WERI-Rb-1 (cell line): ENCODE measurements around the gene MAVS.

Experiments used
- DNase-seq: peaks from one replicate; pipeline ENCODE4 v3.0.0-alpha.2; 2020
- H3K27ac ChIP-seq: fragments of 250-450 bp; sonication (Bioruptor Pico); 2 replicates; pipeline ENCODE4 v1.5.1; 2020; ENCODE audit warnings: mild to moderate bottlenecking, moderate library complexity
- H3K27me3 ChIP-seq: fragments of 250-450 bp; sonication (Bioruptor Pico); 2 replicates; pipeline ENCODE4 v1.5.1; 2021; ENCODE audit warnings: mild to moderate bottlenecking, low read depth, moderate library complexity; ENCODE audit not compliant: insufficient read depth, severe bottlenecking
- H3K36me3 ChIP-seq: fragments of 250-450 bp; sonication (Bioruptor Pico); 2 replicates; pipeline ENCODE4 v1.5.1; 2020; ENCODE audit warnings: mild to moderate bottlenecking, moderate library complexity
- H3K4me3 ChIP-seq: 2 replicates; pipeline ENCODE4 v1.5.1; 2011; ENCODE audit warnings: low read depth, mild to moderate bottlenecking, control low read depth, low read length
- H3K9me3 ChIP-seq: fragments of 250-450 bp; sonication (Bioruptor Pico); 2 replicates; pipeline ENCODE4 v1.5.1; 2021; ENCODE audit warnings: mild to moderate bottlenecking, moderate library complexity; ENCODE audit not compliant: severe bottlenecking
- TF ChIP-seq, protein P1 (sequence below): IDR thresholded peaks from 2 replicates; pipeline ENCODE4 v1.5.1; 2011; ENCODE audit warnings: low read depth, mild to moderate bottlenecking, control low read depth, inconsistent platforms, low read length

Gene MAVS

DNA sequence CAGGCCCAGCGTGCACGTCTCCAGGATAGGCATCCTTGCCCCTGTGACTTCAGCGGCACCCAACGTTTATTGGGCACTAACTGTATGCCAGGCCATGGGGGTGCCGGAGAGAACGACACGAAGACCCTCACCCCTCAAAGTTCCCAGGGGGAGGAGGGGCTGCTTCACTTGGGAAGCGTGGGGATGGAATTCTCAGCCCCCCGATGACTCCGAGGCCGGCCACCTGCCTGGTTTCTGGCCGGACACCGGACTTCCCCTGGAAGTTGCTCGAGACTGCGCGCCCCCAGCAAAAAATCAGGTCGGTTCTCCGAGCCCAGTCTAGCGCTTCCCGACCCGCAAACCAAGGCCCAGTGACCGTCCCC is 275 bp upstream of the MAVS start:
- H3K27ac ChIP-seq: peak overlapping the region; percentile 72
- TF ChIP-seq, protein P1, sequence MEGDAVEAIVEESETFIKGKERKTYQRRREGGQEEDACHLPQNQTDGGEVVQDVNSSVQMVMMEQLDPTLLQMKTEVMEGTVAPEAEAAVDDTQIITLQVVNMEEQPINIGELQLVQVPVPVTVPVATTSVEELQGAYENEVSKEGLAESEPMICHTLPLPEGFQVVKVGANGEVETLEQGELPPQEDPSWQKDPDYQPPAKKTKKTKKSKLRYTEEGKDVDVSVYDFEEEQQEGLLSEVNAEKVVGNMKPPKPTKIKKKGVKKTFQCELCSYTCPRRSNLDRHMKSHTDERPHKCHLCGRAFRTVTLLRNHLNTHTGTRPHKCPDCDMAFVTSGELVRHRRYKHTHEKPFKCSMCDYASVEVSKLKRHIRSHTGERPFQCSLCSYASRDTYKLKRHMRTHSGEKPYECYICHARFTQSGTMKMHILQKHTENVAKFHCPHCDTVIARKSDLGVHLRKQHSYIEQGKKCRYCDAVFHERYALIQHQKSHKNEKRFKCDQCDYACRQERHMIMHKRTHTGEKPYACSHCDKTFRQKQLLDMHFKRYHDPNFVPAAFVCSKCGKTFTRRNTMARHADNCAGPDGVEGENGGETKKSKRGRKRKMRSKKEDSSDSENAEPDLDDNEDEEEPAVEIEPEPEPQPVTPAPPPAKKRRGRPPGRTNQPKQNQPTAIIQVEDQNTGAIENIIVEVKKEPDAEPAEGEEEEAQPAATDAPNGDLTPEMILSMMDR: no peak
- DNase-seq: no peak
- H3K27me3 ChIP-seq: no peaks in the 10 kb centered on the region
- H3K4me3 ChIP-seq: peak overlapping the region; percentile 94
- H3K36me3 ChIP-seq: no peaks in the 10 kb centered on the region
- no peaks in the 10 kb centered on the region for H3K9me3 ChIP-seq

DNA sequence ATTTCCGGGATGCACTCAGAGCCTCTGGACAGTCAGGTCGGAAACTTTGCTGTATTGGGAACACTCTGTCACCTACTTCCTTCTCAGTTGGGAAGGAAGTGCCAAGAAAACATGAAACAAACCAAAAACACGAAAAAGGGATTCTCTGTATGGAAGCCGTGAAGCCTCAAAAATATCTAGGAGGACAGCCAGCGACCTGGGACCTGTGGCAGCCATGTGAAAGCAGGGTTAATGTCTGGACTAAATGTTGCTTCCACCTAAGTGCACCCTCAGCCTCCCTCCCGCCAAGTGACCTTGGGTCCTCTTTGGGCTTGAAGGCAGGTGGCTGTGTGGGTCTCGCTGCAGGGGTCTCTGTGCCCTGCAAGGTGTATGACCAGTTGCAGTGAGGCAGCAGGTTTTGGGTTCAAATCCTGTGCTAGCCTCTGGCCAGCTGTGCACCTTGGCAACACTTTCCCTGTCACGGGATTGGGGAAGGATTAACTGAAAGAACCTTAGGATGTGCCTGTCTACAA is 851 bp downstream of the MAVS start:
- Histone ChIP-seq H3K4me3 (peak overlapping the region; percentile 94), H3K36me3 (no peaks in the 10 kb centered on the region), H3K9me3 (no peaks in the 10 kb centered on the region), H3K27ac (peak overlapping the region; percentile 72), H3K27me3 (no peaks in the 10 kb centered on the region)
- no peak for DNase-seq
- TF ChIP-seq, protein P1: no peak

DNA sequence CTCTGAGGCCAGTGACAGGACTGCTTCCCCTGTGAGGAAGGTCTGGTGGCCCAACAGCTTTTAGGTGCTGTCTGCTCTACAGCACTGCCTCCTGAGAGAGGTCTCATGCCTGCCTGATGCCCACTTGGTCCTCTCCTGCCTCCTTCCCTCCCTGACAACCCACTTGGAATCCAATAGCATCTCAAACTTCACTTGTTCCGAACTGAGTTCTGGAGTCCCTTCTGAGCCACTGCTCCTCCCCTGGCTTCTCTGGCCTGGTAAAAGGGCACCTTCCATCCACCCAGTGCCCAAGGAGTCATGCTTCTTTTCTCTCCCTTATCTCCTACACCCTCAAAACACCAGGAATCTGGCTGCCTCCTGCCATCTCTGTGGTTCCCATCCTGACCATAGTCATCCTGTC is 1.9 kb downstream of the MAVS start:
- no peaks in the 10 kb centered on the region for H3K9me3 ChIP-seq
- DNase-seq: no peak
- no peaks in the 10 kb centered on the region for H3K27me3 ChIP-seq
- no peaks in the 10 kb centered on the region for H3K36me3 ChIP-seq
- TF ChIP-seq, protein P1: no peak
- no peak overlapping the region for H3K27ac ChIP-seq
- no peak overlapping the region for H3K4me3 ChIP-seq

DNA sequence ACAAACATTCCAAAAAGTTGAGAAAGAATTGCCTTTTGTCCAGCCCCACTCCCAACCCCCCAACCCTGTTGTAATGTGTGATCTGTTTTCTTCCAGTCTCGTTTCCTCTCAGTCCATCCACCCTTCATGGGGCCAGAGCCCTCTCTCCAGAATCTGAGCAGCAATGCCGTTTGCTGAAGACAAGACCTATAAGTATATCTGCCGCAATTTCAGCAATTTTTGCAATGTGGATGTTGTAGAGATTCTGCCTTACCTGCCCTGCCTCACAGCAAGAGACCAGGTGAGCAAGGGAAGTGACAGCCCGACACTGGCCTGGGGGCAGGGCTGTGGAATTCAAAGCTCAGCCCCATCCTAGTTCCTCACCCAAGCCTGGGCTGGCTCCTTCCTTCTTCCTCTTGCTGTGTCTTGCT is 7.8 kb downstream of the MAVS start:
- Histone ChIP-seq H3K36me3 (peaks cover 29% of the 10 kb centered on the region), H3K9me3 (no peaks in the 10 kb centered on the region), H3K27ac (no peak overlapping the region), H3K27me3 (no peaks in the 10 kb centered on the region), H3K4me3 (no peak overlapping the region)
- TF ChIP-seq, protein P1: no peak
- DNase-seq: no peak

DNA sequence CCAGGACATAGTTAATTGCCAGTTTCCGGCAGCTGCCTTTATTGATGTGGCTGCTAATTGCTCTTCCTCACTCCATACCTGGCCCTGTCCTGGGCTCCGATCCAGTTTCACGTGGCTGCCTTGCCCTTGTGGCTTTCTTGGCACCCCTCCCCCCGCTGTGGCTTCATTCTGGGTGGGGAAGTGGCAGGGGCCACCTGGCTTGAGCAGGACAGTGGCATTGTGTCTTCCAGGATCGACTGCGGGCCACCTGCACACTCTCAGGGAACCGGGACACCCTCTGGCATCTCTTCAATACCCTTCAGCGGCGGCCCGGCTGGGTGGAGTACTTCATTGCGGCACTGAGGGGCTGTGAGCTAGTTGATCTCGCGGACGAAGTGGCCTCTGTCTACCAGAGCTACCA is 10.8 kb downstream of the MAVS start:
- TF ChIP-seq, protein P1: no peak
- no peak overlapping the region for H3K27ac ChIP-seq
- H3K9me3 ChIP-seq: no peaks in the 10 kb centered on the region
- no peak overlapping the region for H3K4me3 ChIP-seq
- peaks cover 46% of the 10 kb centered on the region for H3K36me3 ChIP-seq
- no peaks in the 10 kb centered on the region for H3K27me3 ChIP-seq
- no peak for DNase-seq

DNA sequence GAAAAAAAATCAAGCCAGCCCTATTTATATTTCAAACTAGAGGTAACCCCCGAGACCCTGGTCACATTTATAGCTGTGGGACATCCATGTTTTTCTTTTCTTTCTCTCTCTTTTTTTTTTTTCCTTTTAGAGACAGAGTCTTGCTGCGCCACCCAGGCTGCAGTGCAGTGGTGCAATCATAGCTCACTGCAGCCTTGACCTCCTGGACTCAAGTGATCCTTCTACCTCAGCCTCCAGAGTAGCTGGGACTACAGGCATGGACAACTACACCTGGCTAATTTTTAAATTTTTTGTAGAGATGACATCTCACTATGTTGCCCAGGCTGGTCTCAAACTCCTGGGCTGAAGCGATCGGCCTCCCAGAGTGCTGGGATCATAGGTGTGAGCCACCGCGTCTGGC is 12.1 kb downstream of the MAVS start:
- Histone ChIP-seq H3K27ac (no peak overlapping the region), H3K9me3 (no peaks in the 10 kb centered on the region), H3K36me3 (peaks cover 59% of the 10 kb centered on the region), H3K27me3 (no peaks in the 10 kb centered on the region), H3K4me3 (no peak overlapping the region)
- no peak for DNase-seq
- TF ChIP-seq, protein P1: no peak
